Measurements from ENCODE around the gene TRMT6.

Gene TRMT6

GRCh38 chr20:5910186-5910585 is 40.1 kb downstream of the TRMT6 start:
- DNase-seq (no peak), ATAC-seq (ENCODE audit: insufficient read depth, low read depth) (no peak)
- no peaks in the 10 kb centered on the region for H3K36me3 ChIP-seq (ENCODE audit: insufficient read depth, low read length)
- no peak overlapping the region for H3K9ac ChIP-seq (ENCODE audit: low read depth, low read length)
- H3K27ac ChIP-seq (ENCODE audit: low read length) = no peak overlapping the region
- H3K9me3 ChIP-seq (ENCODE audit: insufficient read depth, low read length, severe bottlenecking) = no peaks in the 10 kb centered on the region
- H3K27me3 ChIP-seq (ENCODE audit: insufficient read depth, low read length, poor library complexity) = peaks cover 20% of the 10 kb centered on the region
- no peak overlapping the region for H3K4me3 ChIP-seq (ENCODE audit: low read depth in 1 of 2, low read length in 2 of 2)
- H3K79me2 ChIP-seq (ENCODE audit: insufficient read depth, low read length) = no peaks in the 10 kb centered on the region
- H3K4me2 ChIP-seq (ENCODE audit: insufficient read depth, low read length) = no peak overlapping the region
- H2AFZ ChIP-seq (ENCODE audit: low read depth, low read length) = no peak overlapping the region
- TF ChIP-seq EZH2 (IDR thresholded peaks at IDR 0.05; ENCODE audit: borderline replicate concordance, low read depth, low read length, severe bottlenecking) = no peak
- TF ChIP-seq, protein P1, sequence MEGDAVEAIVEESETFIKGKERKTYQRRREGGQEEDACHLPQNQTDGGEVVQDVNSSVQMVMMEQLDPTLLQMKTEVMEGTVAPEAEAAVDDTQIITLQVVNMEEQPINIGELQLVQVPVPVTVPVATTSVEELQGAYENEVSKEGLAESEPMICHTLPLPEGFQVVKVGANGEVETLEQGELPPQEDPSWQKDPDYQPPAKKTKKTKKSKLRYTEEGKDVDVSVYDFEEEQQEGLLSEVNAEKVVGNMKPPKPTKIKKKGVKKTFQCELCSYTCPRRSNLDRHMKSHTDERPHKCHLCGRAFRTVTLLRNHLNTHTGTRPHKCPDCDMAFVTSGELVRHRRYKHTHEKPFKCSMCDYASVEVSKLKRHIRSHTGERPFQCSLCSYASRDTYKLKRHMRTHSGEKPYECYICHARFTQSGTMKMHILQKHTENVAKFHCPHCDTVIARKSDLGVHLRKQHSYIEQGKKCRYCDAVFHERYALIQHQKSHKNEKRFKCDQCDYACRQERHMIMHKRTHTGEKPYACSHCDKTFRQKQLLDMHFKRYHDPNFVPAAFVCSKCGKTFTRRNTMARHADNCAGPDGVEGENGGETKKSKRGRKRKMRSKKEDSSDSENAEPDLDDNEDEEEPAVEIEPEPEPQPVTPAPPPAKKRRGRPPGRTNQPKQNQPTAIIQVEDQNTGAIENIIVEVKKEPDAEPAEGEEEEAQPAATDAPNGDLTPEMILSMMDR (IDR thresholded peaks at IDR 0.05; ENCODE audit: borderline replicate concordance, extremely low read depth, low read length, poor library complexity, severe bottlenecking) = no peak
- no peaks in the 10 kb centered on the region for H3K4me1 ChIP-seq (ENCODE audit: insufficient read depth, low read length)
- peaks cover 3% of the 10 kb centered on the region; the same call in 1 of the 2 replicates for H4K20me1 ChIP-seq (ENCODE audit: insufficient read depth, low read length)

DNA sequence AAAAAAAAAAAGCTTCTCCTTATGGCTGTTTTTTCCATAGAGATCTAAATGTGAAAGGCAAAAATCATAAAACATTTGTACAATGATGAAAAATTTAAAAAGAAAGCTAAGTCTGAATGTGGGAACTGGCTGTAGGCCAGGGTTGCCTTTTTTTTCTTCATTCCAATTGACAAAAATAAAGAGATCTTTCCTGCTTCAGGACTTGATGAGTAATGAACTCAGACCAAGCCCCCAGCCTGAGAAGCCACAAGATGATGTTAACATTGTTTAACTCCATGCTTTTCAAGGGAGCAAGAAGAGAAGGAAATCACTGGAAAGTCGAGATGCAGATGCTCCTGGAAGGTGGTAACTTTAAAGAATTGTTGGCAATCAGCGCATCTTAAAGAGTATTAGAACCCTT is 41.4 kb downstream of the TRMT6 start:
- H3K79me2 ChIP-seq (ENCODE audit: insufficient read depth, low read length) = no peaks in the 10 kb centered on the region
- no peak overlapping the region for H3K27ac ChIP-seq (ENCODE audit: low read length)
- no peak overlapping the region for H2AFZ ChIP-seq (ENCODE audit: low read depth, low read length)
- H4K20me1 ChIP-seq (ENCODE audit: insufficient read depth, low read length) = peaks cover 3% of the 10 kb centered on the region; the same call in 1 of the 2 replicates
- H3K4me1 ChIP-seq (ENCODE audit: insufficient read depth, low read length) = no peaks in the 10 kb centered on the region
- no peaks in the 10 kb centered on the region for H3K36me3 ChIP-seq (ENCODE audit: insufficient read depth, low read length)
- no peaks in the 10 kb centered on the region for H3K9me3 ChIP-seq (ENCODE audit: insufficient read depth, low read length, severe bottlenecking)
- ATAC-seq (ENCODE audit: insufficient read depth, low read depth) (no peak), DNase-seq (no peak)
- no peak overlapping the region for H3K9ac ChIP-seq (ENCODE audit: low read depth, low read length)
- H3K27me3 ChIP-seq (ENCODE audit: insufficient read depth, low read length, poor library complexity) = peaks cover 20% of the 10 kb centered on the region
- no peak overlapping the region for H3K4me2 ChIP-seq (ENCODE audit: insufficient read depth, low read length)
- TF ChIP-seq EZH2 (IDR thresholded peaks at IDR 0.05; ENCODE audit: borderline replicate concordance, low read depth, low read length, severe bottlenecking) = no peak
- TF ChIP-seq, protein P1 (IDR thresholded peaks at IDR 0.05; ENCODE audit: borderline replicate concordance, extremely low read depth, low read length, poor library complexity, severe bottlenecking) = no peak
- no peak overlapping the region for H3K4me3 ChIP-seq (ENCODE audit: low read depth in 1 of 2, low read length in 2 of 2)

GRCh38 chr20:5900908-5901307 is 49.4 kb downstream of the TRMT6 start:
- no peak for TF ChIP-seq EZH2 (IDR thresholded peaks at IDR 0.05; ENCODE audit: borderline replicate concordance, low read depth, low read length, severe bottlenecking)
- TF ChIP-seq, protein P1 (IDR thresholded peaks at IDR 0.05; ENCODE audit: borderline replicate concordance, extremely low read depth, low read length, poor library complexity, severe bottlenecking) = no peak
- ATAC-seq (ENCODE audit: insufficient read depth, low read depth) (no peak), DNase-seq (no peak)
- no peak overlapping the region for H2AFZ ChIP-seq (ENCODE audit: low read depth, low read length)
- no peak overlapping the region for H3K4me2 ChIP-seq (ENCODE audit: insufficient read depth, low read length)
- peaks cover 7% of the 10 kb centered on the region for H3K27me3 ChIP-seq (ENCODE audit: insufficient read depth, low read length, poor library complexity)
- H3K9ac ChIP-seq (ENCODE audit: low read depth, low read length) = no peak overlapping the region
- H3K4me1 ChIP-seq (ENCODE audit: insufficient read depth, low read length) = no peaks in the 10 kb centered on the region
- H4K20me1 ChIP-seq (ENCODE audit: insufficient read depth, low read length) = no peaks in the 10 kb centered on the region
- no peak overlapping the region for H3K4me3 ChIP-seq (ENCODE audit: low read depth in 1 of 2, low read length in 2 of 2)
- no peaks in the 10 kb centered on the region for H3K79me2 ChIP-seq (ENCODE audit: insufficient read depth, low read length)
- H3K9me3 ChIP-seq (ENCODE audit: insufficient read depth, low read length, severe bottlenecking) = no peaks in the 10 kb centered on the region
- no peak overlapping the region for H3K27ac ChIP-seq (ENCODE audit: low read length)
- H3K36me3 ChIP-seq (ENCODE audit: insufficient read depth, low read length) = no peaks in the 10 kb centered on the region

GRCh38 chr20:5899444-5899843 is 50.9 kb downstream of the TRMT6 start:
- DNase-seq = no peak

More at GRCh38 chr20:5899444-5899843, 50.9 kb downstream of the TRMT6 start:
- Histone ChIP-seq H3K79me2 (ENCODE audit: insufficient read depth, low read length) (no peaks in the 10 kb centered on the region), H3K36me3 (ENCODE audit: insufficient read depth, low read length) (no peaks in the 10 kb centered on the region), H4K20me1 (ENCODE audit: insufficient read depth, low read length) (no peaks in the 10 kb centered on the region), H3K27ac (ENCODE audit: low read length) (no peak overlapping the region), H3K27me3 (ENCODE audit: insufficient read depth, low read length, poor library complexity) (peaks cover 7% of the 10 kb centered on the region), H3K4me2 (ENCODE audit: insufficient read depth, low read length) (no peak overlapping the region), H2AFZ (ENCODE audit: low read depth, low read length) (no peak overlapping the region), H3K9me3 (ENCODE audit: insufficient read depth, low read length, severe bottlenecking) (no peaks in the 10 kb centered on the region), H3K9ac (ENCODE audit: low read depth, low read length) (no peak overlapping the region), H3K4me3 (ENCODE audit: low read depth in 1 of 2, low read length in 2 of 2) (no peak overlapping the region), H3K4me1 (ENCODE audit: insufficient read depth, low read length) (no peaks in the 10 kb centered on the region)
- ATAC-seq (ENCODE audit: insufficient read depth, low read depth) = no peak
- TF ChIP-seq, protein P1 (IDR thresholded peaks at IDR 0.05; ENCODE audit: borderline replicate concordance, extremely low read depth, low read length, poor library complexity, severe bottlenecking) = no peak
- TF ChIP-seq EZH2 (IDR thresholded peaks at IDR 0.05; ENCODE audit: borderline replicate concordance, low read depth, low read length, severe bottlenecking) = no peak
